A549 (cell line): Measurements from ENCODE around the gene CRTC3.

Experiments
- BCL3 ChIP-seq: fragments of >200 bp; sonication (Bioruptor Twin); formaldehyde crosslinking; IDR thresholded peaks from 3 replicates; pipeline ENCODE4 v1.6.1; 2016
- CHD4 ChIP-seq: fragments of 200-600 bp; sonication (generic); IDR thresholded peaks from 2 replicates; pipeline ENCODE4 v1.6.1; 2016; ENCODE audit warnings: antibody characterized with exemption, mild to moderate bottlenecking, borderline replicate concordance
- CTCF ChIP-seq: fragments of >200 bp; sonication (Bioruptor Twin); formaldehyde crosslinking; IDR thresholded peaks from 3 replicates; pipeline ENCODE4 v1.5.1; 2016
- EP300 ChIP-seq, 2 experiments: fragments of >200 bp; sonication (Bioruptor Twin); formaldehyde crosslinking; IDR thresholded peaks; 2 replicates in 1 of 2; 3 replicates in 1 of 2; pipeline ENCODE4 v1.6.1; 2016 to 2017
- PHF8 ChIP-seq: fragments of 200-600 bp; sonication (generic); IDR thresholded peaks from 2 replicates; pipeline ENCODE4 v1.6.1; 2016; ENCODE audit warnings: low read depth, mild to moderate bottlenecking, antibody characterized with exemption, moderate library complexity, borderline replicate concordance
- POLR2A ChIP-seq: IDR thresholded peaks from 2 replicates; pipeline ENCODE4 v1.6.1; 2012; ENCODE audit warnings: mild to moderate bottlenecking, low read length
- ZFP36 ChIP-seq: fragments of 450-650 bp; IDR thresholded peaks from 2 replicates; pipeline ENCODE4 v1.6.1; 2014; ENCODE audit warnings: borderline replicate concordance; ENCODE audit not compliant: partially characterized antibody

GRCh38 chr15:90592131-90592881, 62.6 kb downstream of the CRTC3 start:
- TF ChIP-seq POLR2A (no peak), CHD4 (no peak), EP300 (IDR thresholded peaks at IDR 0.05) (peak; percentile 16 to 66; a peak in 1 of 5 replicates), ZFP36 (no peak), BCL3 (peak; percentile 44; the same call in 1 of the 3 replicates), CTCF (no peak), PHF8 (no peak)
